Mesenchymal stem cell (in vitro differentiated cells and primary cell): ENCODE data around the gene MACROD2.

ENCODE experiments used
- DNase-seq: peaks from one replicate; pipeline ENCODE4 v3.0.0-alpha.2; 2013
- H2AFZ ChIP-seq: one replicate; pipeline ENCODE4 v1.6.1; 2013; ENCODE audit warnings: low read depth, mild to moderate bottlenecking, control low read depth, inconsistent platforms, low read length, moderate library complexity
- H2AK5ac ChIP-seq: 2 replicates; pipeline ENCODE4 v1.6.1; 2013; ENCODE audit warnings: low read length, moderate library complexity, mild to moderate bottlenecking, inconsistent platforms; ENCODE audit not compliant: severe bottlenecking
- H2BK120ac ChIP-seq: one replicate; pipeline ENCODE4 v1.6.1; 2013; ENCODE audit warnings: low read depth, mild to moderate bottlenecking, inconsistent platforms, low read length, moderate library complexity
- H2BK12ac ChIP-seq, 2 experiments: one replicate each; pipeline ENCODE4 v1.6.1; 2013; ENCODE audit warnings: inconsistent platforms in 2 of 2, low read length in 2 of 2, mild to moderate bottlenecking in 2 of 2, moderate library complexity in 2 of 2, control low read depth in 1 of 2
- H2BK15ac ChIP-seq: one replicate; pipeline ENCODE4 v1.6.1; 2013; ENCODE audit warnings: mild to moderate bottlenecking, low read depth, inconsistent platforms; ENCODE audit not compliant: poor library complexity, severe bottlenecking
- H2BK5ac ChIP-seq: 2 replicates; pipeline ENCODE4 v1.6.1; 2013; ENCODE audit warnings: low read depth, mild to moderate bottlenecking, low read length, control low read depth, inconsistent platforms; ENCODE audit not compliant: poor library complexity, severe bottlenecking
- H3K14ac ChIP-seq, 2 experiments: one replicate each; pipeline ENCODE4 v1.6.1; 2013; ENCODE audit warnings: inconsistent platforms in 2 of 2, low read length in 2 of 2, control low read depth in 1 of 2, mild to moderate bottlenecking in 1 of 2, moderate library complexity in 1 of 2
- H3K18ac ChIP-seq, 2 experiments: one replicate each; pipeline ENCODE4 v1.6.1; 2013; ENCODE audit warnings: inconsistent platforms in 2 of 2, low read length in 2 of 2, control low read depth in 1 of 2, low read depth in 1 of 2, mild to moderate bottlenecking in 1 of 2
- H3K23ac ChIP-seq, 2 experiments: one replicate each; pipeline ENCODE4 v1.6.1; 2013; ENCODE audit warnings: inconsistent platforms in 2 of 2, low read length in 2 of 2, mild to moderate bottlenecking in 2 of 2, moderate library complexity in 2 of 2, control low read depth in 1 of 2
- H3K27ac ChIP-seq: 2 replicates; pipeline ENCODE4 v1.5.1; 2013; ENCODE audit warnings: mild to moderate bottlenecking, moderate library complexity, low read length, control low read depth, inconsistent platforms; ENCODE audit not compliant: poor library complexity, severe bottlenecking
- H3K27me3 ChIP-seq, 2 experiments: 2 replicates each; pipeline versions ENCODE4 v1.6.1 to v1.7.0; 2013; ENCODE audit warnings: low read length in 2 of 2, mild to moderate bottlenecking in 2 of 2, moderate library complexity in 2 of 2, control low read depth in 1 of 2, inconsistent platforms in 1 of 2; ENCODE audit not compliant: control insufficient read depth in 1 of 2, insufficient read depth in 1 of 2
- H3K36me3 ChIP-seq, 2 experiments: 2 replicates each; pipeline versions ENCODE4 v1.6.1 to v1.7.0; 2013; ENCODE audit warnings: low read length in 2 of 2, control low read depth in 1 of 2, inconsistent platforms in 1 of 2, low read depth in 1 of 2, mild to moderate bottlenecking in 1 of 2; ENCODE audit not compliant: insufficient read depth in 2 of 2, control insufficient read depth in 1 of 2
- H3K4ac ChIP-seq, 2 experiments: one replicate each; pipeline ENCODE4 v1.6.1; 2013; ENCODE audit warnings: inconsistent platforms in 2 of 2, low read length in 2 of 2, mild to moderate bottlenecking in 2 of 2, moderate library complexity in 2 of 2, control low read depth in 1 of 2, low read depth in 1 of 2
- H3K4me1 ChIP-seq: 2 replicates; pipeline ENCODE4 v1.6.1; 2013; ENCODE audit warnings: low read depth, low read length, control low read depth; ENCODE audit not compliant: control insufficient read depth, insufficient read depth
- H3K4me2 ChIP-seq: 2 replicates; pipeline ENCODE4 v1.6.1; 2013; ENCODE audit warnings: low read length, mild to moderate bottlenecking, inconsistent platforms; ENCODE audit not compliant: poor library complexity, severe bottlenecking
- H3K4me3 ChIP-seq, 2 experiments: 2 replicates each; pipeline versions ENCODE4 v1.5.1 to v1.7.0; 2013; ENCODE audit warnings: low read length in 2 of 2, mild to moderate bottlenecking in 2 of 2, control low read depth in 1 of 2, low read depth in 1 of 2; ENCODE audit not compliant: insufficient read depth in 1 of 2
- H3K79me1 ChIP-seq: replicated peaks from 2 replicates; pipeline ENCODE4 v1.6.1; 2013; ENCODE audit warnings: mild to moderate bottlenecking, control low read depth, low read length, inconsistent platforms; ENCODE audit not compliant: poor library complexity, severe bottlenecking
- H3K9ac ChIP-seq: 2 replicates; pipeline ENCODE4 v1.7.0; 2013; ENCODE audit warnings: mild to moderate bottlenecking, low read length, moderate library complexity
- H3K9me3 ChIP-seq: 2 replicates; pipeline ENCODE4 v1.7.0; 2013; ENCODE audit warnings: mild to moderate bottlenecking, low read length; ENCODE audit not compliant: control insufficient read depth
- H4K8ac ChIP-seq: one replicate; pipeline ENCODE4 v1.6.1; 2013; ENCODE audit warnings: inconsistent platforms, mild to moderate bottlenecking, low read length, moderate library complexity
- H4K91ac ChIP-seq: one replicate; pipeline ENCODE4 v1.6.1; 2013; ENCODE audit warnings: mild to moderate bottlenecking, low read length, inconsistent platforms
- WGBS: methylation state at CpG from one replicate; pipeline ENCODE4 v1.1.7; 2013; ENCODE audit warnings: mixed read lengths; 5-methylcytosine and 5-hydroxymethylcytosine counted together

The MACROD2 gene

DNA sequence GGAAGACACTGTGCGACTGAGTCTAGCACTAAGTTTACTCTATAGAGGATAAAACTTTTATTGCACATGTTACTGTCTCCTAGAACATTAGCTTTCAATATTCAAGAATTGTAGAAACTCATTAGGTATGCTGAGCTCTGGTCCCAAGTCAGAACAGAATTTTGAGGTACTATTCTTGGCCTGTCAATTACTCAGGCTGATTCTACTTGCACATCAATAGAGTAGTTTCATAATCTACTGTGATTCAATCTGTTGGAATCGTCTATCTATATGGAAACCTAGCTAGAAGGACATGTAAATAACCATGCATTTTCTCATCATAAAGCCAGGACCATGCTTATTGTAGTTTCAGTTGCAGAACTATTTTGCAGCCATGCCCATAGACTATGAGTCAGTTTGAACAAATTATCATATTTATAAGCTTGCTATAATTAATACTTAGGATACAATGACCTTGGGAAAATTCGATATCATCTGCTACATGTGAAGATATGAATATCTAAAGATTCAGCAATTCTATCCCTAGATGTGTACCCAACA, 300.5 kb downstream of the MACROD2 start:
- Histone ChIP-seq H2BK120ac (no peak overlapping the region), H3K9ac (no peak overlapping the region), H4K91ac (no peak overlapping the region), H2AK5ac (no peak overlapping the region), H3K4me2 (no peak overlapping the region), H2BK15ac (no peak overlapping the region), H3K9me3 (no peaks in the 10 kb centered on the region), H2BK12ac (no peak overlapping the region), H3K36me3 (no peaks in the 10 kb centered on the region), H3K4me3 (no peak overlapping the region), H3K14ac (no peak overlapping the region), H3K27ac (no peak overlapping the region), H2BK5ac (no peak overlapping the region), H3K79me1 (no peaks in the 10 kb centered on the region), H2AFZ (no peak overlapping the region), H3K27me3 (no peaks in the 10 kb centered on the region), H3K4ac (no peak overlapping the region), H3K4me1 (no peaks in the 10 kb centered on the region), H3K18ac (no peak overlapping the region), H3K23ac (no peak overlapping the region), H4K8ac (no peak overlapping the region)
- WGBS: 83% methylated on average over 1 of the region's 3 CpGs
- no peak for DNase-seq

GRCh38 chr20:14299831-14300230, 304.5 kb downstream of the MACROD2 start:
- Histone ChIP-seq H3K4me1 (no peaks in the 10 kb centered on the region), H3K27ac (no peak overlapping the region), H2AFZ (no peak overlapping the region), H3K18ac (no peak overlapping the region), H3K9ac (no peak overlapping the region), H3K36me3 (no peaks in the 10 kb centered on the region), H4K91ac (no peak overlapping the region), H3K27me3 (no peaks in the 10 kb centered on the region), H3K4me2 (no peak overlapping the region), H3K4me3 (no peak overlapping the region), H2BK15ac (no peak overlapping the region), H3K79me1 (no peaks in the 10 kb centered on the region), H4K8ac (no peak overlapping the region), H2BK5ac (no peak overlapping the region), H3K23ac (no peak overlapping the region), H2BK12ac (no peak overlapping the region), H3K14ac (no peak overlapping the region), H3K9me3 (no peaks in the 10 kb centered on the region), H3K4ac (no peak overlapping the region), H2AK5ac (no peak overlapping the region), H2BK120ac (no peak overlapping the region)
- 100% methylated on average over 1 of the region's 4 CpGs for WGBS
- DNase-seq: no peak

- no peak overlapping the region for H2BK12ac ChIP-seq
Measured at GRCh38 chr20:14303106-14303505, 307.8 kb downstream of the MACROD2 start.

DNA sequence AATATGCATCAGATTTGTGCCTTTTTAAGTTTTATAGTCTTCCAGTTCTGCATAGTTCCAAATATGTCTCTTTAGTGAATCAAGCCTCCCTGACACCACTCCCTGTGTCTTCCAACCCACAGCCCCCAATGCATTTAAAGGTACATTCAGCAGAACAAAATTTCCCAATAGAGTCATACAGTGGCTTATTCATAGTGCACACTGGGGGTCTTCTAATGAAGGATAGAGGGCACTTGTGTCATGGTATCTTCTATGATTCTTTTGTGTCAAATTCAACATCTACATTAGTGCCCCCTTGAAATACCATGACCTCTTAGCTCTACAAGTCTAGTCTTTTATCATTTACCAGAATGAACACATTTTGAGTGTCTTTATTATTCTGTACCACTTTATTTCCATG, 308.3 kb downstream of the MACROD2 start:
- no peak overlapping the region for H2BK120ac ChIP-seq

More at GRCh38 chr20:14303106-14303505, 307.8 kb downstream of the MACROD2 start:
- H2BK5ac ChIP-seq: no peak overlapping the region
- no peak overlapping the region for H3K18ac ChIP-seq
- no peaks in the 10 kb centered on the region for H3K9me3 ChIP-seq
- no peak overlapping the region for H3K27ac ChIP-seq
- no peak overlapping the region for H3K4me2 ChIP-seq
- no peak overlapping the region for H2AFZ ChIP-seq
- no peak overlapping the region for H2AK5ac ChIP-seq
- H3K79me1 ChIP-seq: no peaks in the 10 kb centered on the region
- no peak overlapping the region for H4K8ac ChIP-seq
- no peaks in the 10 kb centered on the region for H3K36me3 ChIP-seq
- H3K27me3 ChIP-seq: no peaks in the 10 kb centered on the region
- 89% methylated on average over 5 of the region's 6 CpGs for whole genome bisulfite sequencing
- no peaks in the 10 kb centered on the region for H3K4me1 ChIP-seq
- H3K9ac ChIP-seq: no peak overlapping the region
- no peak overlapping the region for H3K14ac ChIP-seq
- no peak overlapping the region for H3K23ac ChIP-seq
- no peak overlapping the region for H3K4me3 ChIP-seq
- no peak overlapping the region for H2BK15ac ChIP-seq
- DNase-seq: no peak
- H2BK120ac ChIP-seq: no peak overlapping the region
- no peak overlapping the region for H4K91ac ChIP-seq
- no peak overlapping the region for H3K4ac ChIP-seq

More for the DNA sequence above, 308.3 kb downstream of the MACROD2 start:
- Histone ChIP-seq H3K4me2 (no peak overlapping the region), H3K79me1 (no peaks in the 10 kb centered on the region), H2BK15ac (no peak overlapping the region), H3K4ac (no peak overlapping the region), H3K18ac (no peak overlapping the region), H3K36me3 (no peaks in the 10 kb centered on the region), H2AK5ac (no peak overlapping the region), H2BK12ac (no peak overlapping the region), H4K91ac (no peak overlapping the region), H2BK5ac (no peak overlapping the region), H3K9me3 (no peaks in the 10 kb centered on the region), H2AFZ (no peak overlapping the region), H3K4me1 (no peaks in the 10 kb centered on the region), H3K4me3 (no peak overlapping the region), H3K14ac (no peak overlapping the region), H3K27me3 (no peaks in the 10 kb centered on the region), H3K9ac (no peak overlapping the region), H3K23ac (no peak overlapping the region), H3K27ac (no peak overlapping the region), H4K8ac (no peak overlapping the region)
- DNase-seq: no peak
